HG03025 (cell line): Measurements from ENCODE around the gene MARVELD2.
A peak's percentile ranks its signal among the peaks of the same experiment; 100 is the strongest.

ENCODE experiments used
- ATAC-seq: cut with Tn5 transposase; IDR thresholded peaks from one replicate; pipeline ENCODE4 v1.9.1; 2021; ENCODE audit warnings: mild to moderate bottlenecking, moderate library complexity; ENCODE audit not compliant: unreplicated experiment, low FRiP score

The MARVELD2 gene

GRCh38 chr5:69491838-69492390 is 77.0 kb downstream of the MARVELD2 start:
- no peak for ATAC-seq

GRCh38 chr5:69492391-69492922 is 77.5 kb downstream of the MARVELD2 start, which contains the start of gene OCLN:
TSS of gene OCLN (plus strand) at chr5:69492790. CDS start at chr5:69504245, 11,455 bp downstream.
- peak; percentile 47 for ATAC-seq

GRCh38 chr5:69492923-69493395 is 78.0 kb downstream of the MARVELD2 start:
- peak; percentile 42 for ATAC-seq

- ATAC-seq, result peak; percentile 40
Observed at GRCh38 chr5:69493396-69494133, 78.6 kb downstream of the MARVELD2 start.
